GM19023 (cell line): ENCODE measurements around the gene CTNNA2.

Source experiments
- ATAC-seq: cut with Tn5 transposase; IDR thresholded peaks from one replicate; pipeline ENCODE4 v1.9.1; 2021; ENCODE audit warnings: mild to moderate bottlenecking, moderate library complexity; ENCODE audit not compliant: unreplicated experiment

CTNNA2 gene

DNA sequence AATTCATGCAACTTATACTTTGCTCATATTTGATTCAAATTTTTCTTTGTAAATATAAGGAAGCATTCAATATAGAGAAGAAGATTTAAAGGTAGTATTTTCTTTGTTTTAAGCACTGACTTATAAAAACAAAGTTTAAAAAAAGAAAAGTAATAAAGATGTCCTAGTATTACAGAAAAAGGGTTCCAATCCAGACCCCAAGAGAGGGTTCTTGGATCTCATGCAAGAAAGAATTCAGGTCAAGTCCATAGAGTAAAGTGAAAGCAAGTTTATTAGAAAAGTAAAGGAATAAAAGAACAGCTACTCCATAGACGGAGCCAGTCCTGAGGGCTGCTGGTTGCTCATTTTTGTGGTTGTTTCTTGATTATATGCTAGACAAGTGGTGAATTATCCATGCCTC lies 267.9 kb downstream of the CTNNA2 start:
- no peak for ATAC-seq

DNA sequence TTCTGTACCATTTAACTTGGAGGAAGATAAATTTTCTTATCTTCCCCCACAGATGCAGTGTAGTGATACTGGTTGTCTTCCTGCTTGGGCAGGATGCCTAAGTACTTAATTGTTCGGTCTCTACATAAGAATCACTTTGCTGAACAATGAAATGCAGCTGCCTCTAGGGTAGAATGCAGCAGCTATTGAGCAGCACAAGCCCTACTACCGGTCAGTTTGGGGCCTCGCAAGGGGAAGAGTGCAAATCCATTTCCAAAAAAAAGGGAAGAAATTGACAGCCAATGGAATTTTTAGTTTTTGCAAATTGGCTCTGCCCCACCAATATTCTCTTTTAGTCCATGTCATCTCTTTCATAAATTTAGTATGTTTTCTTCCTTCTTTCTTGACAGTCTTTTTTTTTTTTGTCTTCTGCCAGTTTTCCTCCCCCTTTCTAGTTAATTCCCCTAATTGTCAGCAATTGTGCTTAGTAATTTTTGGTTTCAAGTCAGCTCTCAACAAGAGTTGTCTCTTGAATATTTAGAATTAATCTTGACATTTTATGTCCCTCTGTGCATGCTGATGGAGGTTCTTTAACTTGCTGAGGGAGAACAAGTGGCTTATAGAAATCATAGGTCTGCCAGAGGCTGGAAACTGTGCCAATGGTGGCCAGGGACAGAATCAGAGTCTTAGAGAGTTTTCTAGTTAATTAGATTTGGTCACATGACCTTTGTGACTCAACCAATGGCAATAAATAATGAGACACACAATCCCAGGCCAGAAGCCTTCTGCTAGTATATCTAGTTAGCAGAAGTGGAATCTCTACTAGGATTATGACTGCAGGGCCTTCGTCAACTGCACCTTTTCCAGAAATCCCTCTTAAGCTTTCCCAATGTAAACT lies 270.0 kb downstream of the CTNNA2 start:
- no peak for ATAC-seq

DNA sequence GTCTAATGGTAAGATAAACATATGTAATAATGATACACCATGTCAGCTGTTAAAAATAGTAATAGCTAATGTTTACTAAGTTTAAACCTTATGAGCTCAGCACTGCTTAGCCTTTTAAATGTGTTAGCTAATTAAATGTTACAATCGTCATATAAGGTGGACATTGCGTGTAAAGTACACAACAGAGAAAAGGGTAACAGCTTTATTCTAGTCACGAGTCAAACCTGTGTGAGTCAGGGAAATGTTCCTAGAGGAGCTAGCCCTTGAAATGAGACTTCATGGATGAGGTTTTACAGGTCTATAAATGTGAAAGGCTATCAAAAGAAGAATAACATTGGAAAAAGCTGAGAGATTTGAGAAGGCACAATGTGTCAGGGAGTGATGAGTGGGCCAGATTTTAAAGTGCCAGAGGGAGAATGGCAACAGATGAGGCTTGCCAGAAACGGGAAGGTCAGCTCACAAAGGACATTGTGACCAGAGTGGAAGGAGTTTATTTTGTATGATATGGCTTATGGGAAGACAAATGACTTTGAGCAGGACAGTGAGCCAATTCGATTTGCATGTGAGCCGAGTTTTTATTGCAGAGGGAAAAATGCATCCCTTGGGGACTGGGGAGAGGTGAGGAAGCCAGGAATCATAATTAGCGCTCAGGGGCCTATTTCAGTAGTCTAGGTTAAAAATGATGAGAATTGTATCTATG lies 276.3 kb downstream of the CTNNA2 start:
- no peak for ATAC-seq

DNA sequence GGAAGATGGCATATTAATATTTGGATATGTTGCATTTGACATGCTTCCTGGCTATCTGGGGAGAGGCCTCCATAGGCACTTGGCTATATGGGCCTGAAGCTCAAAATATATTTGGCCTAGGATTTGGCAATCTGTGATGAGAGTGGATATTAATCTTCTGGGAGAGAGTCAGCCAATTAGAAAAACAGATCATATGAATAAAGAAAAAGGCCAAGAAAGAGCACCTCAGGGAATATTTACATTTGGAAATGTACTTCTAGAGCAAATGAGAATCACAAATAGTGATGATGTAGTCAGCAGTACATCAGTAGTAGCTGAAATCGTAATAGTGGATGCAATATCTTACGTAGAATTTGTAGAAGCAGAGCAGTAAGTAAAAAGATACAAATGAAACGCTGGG lies 277.0 kb downstream of the CTNNA2 start:
- ATAC-seq: no peak

DNA sequence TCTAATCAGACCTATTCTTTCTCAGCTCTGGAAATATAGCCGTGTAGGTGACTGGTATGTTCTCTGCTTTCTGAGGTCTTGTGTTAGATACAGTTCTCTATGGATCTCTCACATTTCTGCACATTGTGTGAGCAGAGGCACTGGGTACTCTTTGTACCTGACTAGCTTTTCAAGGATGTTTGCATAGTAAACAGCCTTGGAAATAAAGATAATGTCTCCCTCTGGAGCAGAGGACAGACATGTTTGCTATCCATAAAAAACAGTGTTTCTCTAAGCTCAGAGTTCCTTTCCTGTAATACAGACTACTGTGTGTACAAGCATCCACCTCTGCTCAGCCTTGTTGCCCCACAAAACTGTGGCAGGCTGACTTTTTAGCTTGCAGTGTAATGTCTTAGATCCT lies 279.2 kb downstream of the CTNNA2 start:
- no peak for ATAC-seq

DNA sequence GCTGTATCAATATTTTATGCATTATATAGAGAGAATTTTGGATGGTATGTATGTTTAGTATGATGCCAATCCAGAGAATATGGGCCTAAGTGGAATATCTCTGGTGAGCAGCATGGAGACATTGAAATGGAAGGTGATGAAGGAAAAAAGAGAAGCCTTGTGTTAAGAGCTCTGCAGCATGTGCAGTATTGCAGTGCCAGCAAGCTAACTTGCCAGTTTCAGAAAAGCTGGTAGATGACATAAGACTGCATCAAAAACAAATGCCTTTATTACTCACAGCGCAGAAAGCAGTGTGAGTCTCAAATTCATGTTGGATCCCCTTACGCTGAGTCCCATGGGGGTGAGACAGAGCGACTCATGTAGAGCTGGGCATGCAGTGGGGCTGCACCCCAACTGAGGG lies 280.2 kb downstream of the CTNNA2 start:
- ATAC-seq: no peak

DNA sequence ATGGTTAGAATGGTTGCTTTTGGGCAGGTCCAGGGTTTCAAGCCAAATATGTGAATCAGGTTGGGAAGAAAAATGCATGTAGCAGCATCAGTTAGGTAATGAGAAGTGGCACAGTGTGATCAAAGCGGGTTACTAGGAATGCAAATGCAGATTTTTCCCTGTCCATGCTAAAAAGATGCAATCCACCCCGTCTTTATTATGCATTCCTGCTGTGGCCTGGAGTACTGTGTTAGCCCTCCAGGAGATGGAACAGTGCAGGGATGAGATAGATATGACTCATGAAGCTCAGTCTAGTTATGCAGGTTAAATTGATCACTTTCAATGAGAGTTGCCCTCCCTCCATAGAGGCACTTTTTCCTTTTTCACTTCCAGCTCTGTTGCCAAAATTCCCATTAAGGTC lies 283.8 kb downstream of the CTNNA2 start:
- no peak for ATAC-seq

DNA sequence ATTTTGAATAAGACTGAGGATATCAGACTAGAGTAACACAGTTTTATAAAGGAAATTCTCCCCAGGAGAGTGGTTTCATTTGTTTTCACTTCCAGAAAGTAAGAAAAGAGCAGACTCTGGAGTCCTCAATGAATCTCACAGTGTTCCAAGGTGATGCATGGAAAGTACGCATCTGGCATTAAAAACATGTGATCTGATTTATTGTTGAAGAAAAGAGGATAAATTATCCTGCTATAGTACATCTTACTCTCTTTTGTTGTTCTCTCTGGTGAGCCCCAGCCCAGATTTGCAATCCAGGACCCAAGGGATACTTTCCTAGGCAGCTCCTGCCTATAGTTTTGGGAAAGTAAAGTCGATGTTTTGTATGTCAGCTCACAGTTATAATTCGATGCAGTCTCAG lies 285.9 kb downstream of the CTNNA2 start:
- ATAC-seq: no peak

DNA sequence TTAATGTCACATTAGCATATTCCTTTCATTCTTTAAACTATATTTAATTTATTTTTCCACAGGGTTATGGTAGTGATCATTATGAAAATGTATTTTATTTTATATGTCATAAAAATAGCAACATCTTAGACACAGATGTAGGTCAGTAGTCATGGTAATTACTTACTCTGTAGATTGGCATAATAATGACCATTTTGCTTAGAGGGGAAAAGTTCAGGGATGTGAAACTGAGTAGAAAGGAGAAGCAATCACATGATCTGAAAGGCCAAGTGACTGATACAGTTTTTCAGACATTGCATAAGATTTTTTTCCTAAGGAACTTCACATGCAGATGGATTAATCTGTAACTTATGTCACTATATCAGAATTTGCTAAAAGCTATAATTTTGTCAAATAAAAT lies 286.9 kb downstream of the CTNNA2 start:
- no peak for ATAC-seq

DNA sequence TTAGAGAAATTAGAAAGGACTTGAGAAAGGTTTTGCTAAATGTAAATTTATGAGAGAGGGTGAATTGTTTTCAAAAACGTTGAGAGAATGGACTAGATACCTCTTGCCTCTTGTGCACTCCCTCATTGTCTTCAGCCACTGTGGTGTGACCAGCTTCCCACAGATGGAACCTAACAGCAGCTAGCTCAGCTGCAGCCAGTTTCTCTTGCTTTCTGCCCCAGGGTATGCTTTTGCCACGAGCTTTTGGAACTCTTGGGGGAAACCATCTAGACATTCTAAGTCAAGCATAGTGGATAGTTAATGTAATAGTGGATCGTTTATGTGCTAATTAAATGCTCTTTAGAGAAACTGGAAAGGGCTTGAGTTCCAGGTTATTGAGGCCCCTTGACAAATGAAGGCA lies 288.2 kb downstream of the CTNNA2 start:
- ATAC-seq: no peak

DNA sequence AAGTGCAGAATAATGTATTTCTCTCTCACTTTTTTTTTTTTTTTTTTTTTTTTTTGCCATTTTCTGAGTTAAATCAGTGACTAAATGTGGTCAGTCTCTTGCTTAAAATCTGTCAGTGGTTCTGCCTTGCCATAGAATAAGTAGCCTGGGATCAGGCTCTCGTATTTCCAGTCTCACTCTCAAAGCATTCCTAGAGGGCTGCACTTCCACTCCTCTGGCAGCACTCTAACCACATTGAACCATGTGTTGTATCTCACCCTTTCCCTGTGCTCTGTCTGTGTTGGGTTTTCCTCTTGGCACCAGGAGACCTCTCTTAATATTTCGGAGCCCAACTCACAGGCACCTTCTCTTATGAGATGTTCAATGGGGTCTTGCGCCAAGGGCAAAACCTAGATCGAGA lies 304.4 kb downstream of the CTNNA2 start:
- no peak for ATAC-seq

DNA sequence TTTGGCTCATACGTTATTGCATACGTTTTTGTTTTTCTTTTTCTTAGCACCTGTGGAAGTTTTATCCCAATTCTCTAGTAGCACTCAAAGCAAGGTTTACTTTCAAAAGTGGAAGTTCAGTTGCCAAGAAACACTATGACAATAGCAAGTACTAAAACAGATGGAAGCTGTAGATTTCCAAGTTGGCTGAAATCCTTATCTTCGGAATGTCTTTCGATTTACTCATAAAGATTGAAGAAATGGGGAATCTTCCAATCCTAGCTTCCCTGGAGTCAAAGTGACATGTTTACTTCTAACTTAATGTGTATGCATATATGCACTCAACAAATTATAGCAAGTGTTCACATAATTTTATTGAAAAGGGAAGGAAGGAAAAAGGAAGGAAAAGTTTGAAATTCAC lies 307.4 kb downstream of the CTNNA2 start:
- ATAC-seq: no peak

DNA sequence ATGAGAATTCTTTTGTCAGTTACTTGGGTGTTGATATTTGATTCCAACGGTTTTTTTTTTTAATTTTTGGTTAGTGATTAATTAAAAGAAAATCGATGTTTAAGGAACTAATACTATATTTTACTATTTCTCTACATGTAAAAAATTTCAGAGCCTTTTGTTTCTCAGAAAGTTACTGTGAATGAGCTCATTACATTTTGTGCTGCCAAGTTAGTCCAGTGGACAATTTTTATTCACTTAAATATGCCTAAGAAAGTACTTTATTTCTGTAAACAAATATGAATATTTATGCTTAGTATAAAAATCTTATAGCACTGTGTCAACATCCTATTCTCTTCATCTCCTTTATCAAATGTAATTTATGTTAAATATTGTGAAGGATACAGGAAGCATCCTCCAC lies 309.3 kb downstream of the CTNNA2 start:
- ATAC-seq: no peak

DNA sequence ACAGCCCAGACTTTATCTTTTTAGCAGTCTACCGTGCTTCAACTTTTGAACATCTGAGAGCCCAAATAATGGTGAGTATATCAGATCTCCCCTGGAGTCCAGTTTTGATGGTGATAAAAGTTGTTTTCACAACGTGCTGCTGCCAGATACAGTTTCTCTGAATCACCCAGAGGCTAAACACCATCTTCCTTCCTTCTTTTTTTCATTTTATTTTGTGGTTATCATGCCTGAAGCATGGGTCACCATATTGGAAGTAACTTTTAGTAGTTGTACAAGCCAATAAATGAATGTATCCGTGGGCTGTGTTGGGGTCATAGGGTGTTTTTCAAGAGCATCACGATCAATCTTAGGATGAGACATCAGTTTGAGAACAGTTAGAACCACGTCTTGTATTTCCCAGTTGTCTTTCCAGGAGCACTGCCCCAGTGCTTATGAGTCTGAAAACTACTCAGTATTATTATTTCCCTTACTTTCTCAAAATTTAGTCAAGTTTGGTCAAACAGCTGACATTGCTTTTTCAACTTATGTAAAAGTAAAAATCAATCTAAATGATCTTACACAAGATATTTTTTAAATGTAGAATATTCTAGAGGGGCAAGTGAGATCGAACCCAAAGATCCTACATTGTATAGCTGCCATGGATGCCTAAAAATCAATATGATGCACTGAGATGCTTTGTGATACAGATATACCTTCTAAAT lies 311.4 kb downstream of the CTNNA2 start:
- ATAC-seq: no peak

DNA sequence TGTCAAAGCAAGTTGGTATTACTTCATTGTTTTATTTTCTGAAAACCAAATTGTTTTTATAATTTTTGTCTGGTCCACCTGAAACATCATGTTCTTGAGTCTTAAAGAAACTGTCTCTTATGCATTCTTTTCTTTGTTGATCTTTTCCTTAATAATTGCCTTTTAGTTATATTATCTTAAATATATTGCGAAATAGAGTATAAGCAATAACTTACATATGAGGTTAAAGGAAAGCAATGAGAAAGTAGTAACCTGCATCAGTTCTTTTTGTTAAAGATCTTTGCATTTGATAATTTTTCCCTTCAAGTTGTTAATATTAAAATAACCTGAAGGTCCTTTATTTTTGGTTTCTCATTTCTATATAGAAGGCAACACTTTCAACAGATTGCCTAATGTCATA lies 315.0 kb downstream of the CTNNA2 start:
- ATAC-seq: no peak

DNA sequence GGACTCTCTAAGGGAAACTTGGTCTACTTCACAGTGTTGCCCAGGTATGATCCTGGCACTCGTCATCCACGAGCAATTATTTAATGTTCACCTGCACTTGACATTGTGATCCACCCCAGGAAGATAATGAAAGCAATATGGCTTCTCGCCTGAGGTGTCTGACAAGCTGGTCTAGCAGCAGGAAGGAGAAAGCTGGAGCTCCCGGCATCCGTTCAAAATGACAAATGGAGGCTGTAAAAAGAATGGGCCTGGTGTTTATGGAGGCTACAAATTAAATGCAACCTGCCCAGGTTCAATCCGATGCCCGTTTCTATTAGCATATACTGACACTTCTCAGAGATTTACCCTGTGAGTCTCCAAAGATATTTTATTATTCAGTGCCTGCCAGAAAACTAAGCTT lies 317.6 kb downstream of the CTNNA2 start:
- no peak for ATAC-seq

DNA sequence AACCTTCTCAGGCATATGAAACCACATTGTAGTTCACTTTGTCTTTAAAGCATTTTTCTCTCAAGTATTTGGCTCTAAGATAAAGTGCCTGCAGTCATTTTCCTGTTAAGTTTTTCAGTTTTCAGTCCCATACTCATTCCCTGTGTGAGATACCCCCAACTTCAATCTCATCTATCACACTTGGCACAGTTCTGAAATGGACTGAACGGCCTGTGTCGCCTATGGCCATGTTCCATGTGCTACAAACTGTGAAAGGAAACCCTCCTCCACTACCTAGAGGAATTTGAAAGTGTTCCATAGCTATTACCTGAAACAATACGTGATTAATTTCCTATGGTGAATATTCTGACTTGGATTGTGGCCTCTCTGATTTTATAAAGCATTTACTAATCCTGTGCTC lies 319.1 kb downstream of the CTNNA2 start:
- ATAC-seq: no peak

DNA sequence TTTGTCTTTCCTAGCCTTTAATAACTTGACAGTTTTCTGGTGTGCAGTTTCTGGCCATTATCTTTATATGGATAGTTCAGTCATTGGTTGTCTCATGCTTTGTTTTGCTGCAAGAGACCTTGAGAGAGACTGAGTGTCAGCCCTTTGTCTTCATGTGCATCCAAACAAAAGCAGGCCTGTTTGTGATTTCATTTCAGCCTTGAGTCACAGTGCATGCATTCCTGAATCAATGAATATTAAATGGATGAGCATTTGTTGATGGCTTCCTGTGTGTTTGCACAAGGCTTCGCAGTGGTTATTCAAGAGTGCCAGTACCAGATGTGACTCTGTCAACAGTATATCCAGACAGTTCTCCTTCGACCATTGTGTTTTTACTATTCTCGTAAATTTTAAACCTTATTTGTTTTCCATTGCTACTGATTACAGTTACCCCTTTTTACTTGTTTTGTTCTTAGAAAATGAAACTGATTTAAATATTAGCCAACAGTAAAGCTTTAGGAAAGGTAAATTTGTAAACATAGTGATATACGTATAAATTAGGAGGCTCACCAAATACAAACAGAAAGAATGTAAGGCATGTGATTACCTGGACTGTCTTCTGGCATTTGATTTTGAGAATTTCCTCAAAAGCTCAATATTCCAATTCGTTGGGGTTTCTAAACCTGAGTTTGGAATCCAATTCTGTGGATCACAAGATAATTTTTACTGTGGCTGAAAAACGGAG lies 319.8 kb downstream of the CTNNA2 start:
- ATAC-seq: no peak

DNA sequence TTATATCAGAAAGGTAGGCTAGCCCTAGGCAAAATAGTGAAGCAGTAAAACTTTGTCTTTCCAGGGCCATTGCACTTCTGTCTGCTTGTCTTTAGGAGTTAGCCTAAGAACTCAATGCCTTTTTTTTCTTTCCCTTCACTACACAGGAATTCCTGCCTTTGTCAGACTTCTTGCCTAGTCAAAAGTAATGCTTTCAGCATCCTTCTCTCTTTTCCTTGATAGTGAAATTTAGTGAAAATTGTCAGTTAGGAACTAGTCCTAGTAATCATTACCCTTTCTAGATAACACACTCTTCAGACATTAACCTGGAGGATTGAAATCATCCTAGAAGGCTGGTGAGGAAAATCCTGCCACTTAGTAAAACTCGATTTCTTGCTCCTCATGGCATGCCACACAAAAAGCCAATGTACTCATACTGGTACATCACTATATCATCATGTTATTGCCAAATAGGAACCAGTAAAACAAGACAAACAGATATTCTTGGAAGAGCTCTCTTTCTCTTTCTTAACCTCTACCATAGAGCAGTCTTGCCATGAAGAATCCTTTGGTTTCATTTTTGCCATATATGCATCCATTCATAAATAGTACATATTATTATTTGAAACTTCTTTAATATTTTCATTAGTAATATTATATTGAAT lies 320.5 kb downstream of the CTNNA2 start:
- no peak for ATAC-seq

DNA sequence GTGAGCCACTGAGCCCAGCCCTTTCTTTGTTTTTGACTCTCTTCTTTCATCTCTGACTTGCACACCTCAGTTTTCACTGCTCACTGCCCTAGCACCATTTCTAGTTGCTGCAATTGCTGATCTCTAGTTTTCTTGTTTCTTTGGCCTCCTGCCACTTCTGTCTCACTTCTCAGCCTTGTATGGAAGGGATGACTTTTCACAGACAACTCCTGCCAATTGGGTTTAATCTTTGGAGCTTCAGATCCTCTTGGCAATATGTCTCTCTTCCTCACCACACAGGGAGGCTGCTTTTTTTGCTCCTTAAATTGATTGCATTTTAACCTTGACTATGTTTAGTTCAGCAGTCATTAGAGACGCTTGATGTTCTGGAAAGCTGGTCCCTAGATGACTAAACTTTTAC lies 323.1 kb downstream of the CTNNA2 start:
- no peak for ATAC-seq

DNA sequence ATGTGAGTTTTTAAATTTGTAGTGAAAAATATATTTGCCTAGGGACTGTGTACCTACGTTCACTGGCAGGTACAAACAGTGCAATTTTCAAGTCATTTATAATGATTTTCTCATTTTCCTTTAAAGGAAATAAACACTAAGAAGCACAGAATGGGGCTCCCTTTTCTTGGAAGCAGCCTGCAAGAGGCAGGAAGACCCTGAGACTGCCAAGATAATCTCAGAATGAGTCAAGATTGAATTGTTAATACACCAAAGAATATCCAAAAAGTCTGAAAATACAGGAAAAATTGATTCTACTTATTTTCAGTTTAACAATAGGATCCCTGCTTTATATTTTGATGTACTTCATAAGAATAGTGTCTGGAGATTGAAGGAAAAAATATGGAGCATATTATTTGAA lies 331.2 kb downstream of the CTNNA2 start:
- ATAC-seq: no peak
